HEK293 (cell line): Measurements from ENCODE around the gene IFNL2.

Experiments
- HOXA7 ChIP-seq: sonication (generic); formaldehyde crosslinking; IDR thresholded peaks from 2 replicates; pipeline ENCODE4 v1.8.1; 2022; ENCODE audit warnings: missing genetic modification reagents, borderline replicate concordance
- KLF16 ChIP-seq: fragments of 450-650 bp; formaldehyde crosslinking; IDR thresholded peaks from 2 replicates; pipeline ENCODE4 v1.5.1; 2017; ENCODE audit warnings: missing biosample characterization, missing genetic modification characterization
- MYNN ChIP-seq: fragments of 450-650 bp; formaldehyde crosslinking; IDR thresholded peaks from 2 replicates; pipeline ENCODE4 v1.5.1; 2016; ENCODE audit warnings: missing biosample characterization, missing genetic modification characterization, borderline replicate concordance
- MZF1 ChIP-seq: fragments of 450-650 bp; formaldehyde crosslinking; IDR thresholded peaks from 2 replicates; pipeline ENCODE4 v1.5.1; 2017; ENCODE audit warnings: missing biosample characterization, missing genetic modification characterization, borderline replicate concordance
- REPIN1 ChIP-seq: fragments of 450-650 bp; formaldehyde crosslinking; IDR thresholded peaks from 2 replicates; pipeline ENCODE4 v1.5.1; 2017; ENCODE audit warnings: missing biosample characterization, missing genetic modification characterization, low read depth
- YY2 ChIP-seq: fragments of 450-650 bp; formaldehyde crosslinking; IDR thresholded peaks from 2 replicates; pipeline ENCODE4 v1.5.1; 2016; ENCODE audit warnings: missing biosample characterization, missing genetic modification characterization
- ZBTB11 ChIP-seq: fragments of 450-650 bp; formaldehyde crosslinking; conservative IDR thresholded peaks from 2 replicates; pipeline ENCODE4 v1.5.1; 2016; ENCODE audit warnings: low read depth, missing biosample characterization, missing genetic modification characterization
- ZBTB20 ChIP-seq: fragments of 450-650 bp; formaldehyde crosslinking; IDR thresholded peaks from 2 replicates; pipeline ENCODE4 v1.5.1; 2016; ENCODE audit warnings: missing biosample characterization, missing genetic modification characterization
- ZBTB44 ChIP-seq: fragments of 450-650 bp; IDR thresholded peaks from 2 replicates; pipeline ENCODE4 v1.5.1; 2018; ENCODE audit warnings: missing biosample characterization, mild to moderate bottlenecking, missing genetic modification characterization
- ZBTB49 ChIP-seq: fragments of 450-650 bp; formaldehyde crosslinking; IDR thresholded peaks from 2 replicates; pipeline ENCODE4 v1.5.1; 2016; ENCODE audit warnings: missing biosample characterization, missing genetic modification characterization, low read depth
- ZFP3 ChIP-seq: fragments of 450-650 bp; formaldehyde crosslinking; IDR thresholded peaks from 2 replicates; pipeline ENCODE4 v1.5.1; 2016; ENCODE audit warnings: low read depth, missing biosample characterization, missing genetic modification characterization
- ZFP41 ChIP-seq: fragments of 450-650 bp; formaldehyde crosslinking; IDR thresholded peaks from 2 replicates; pipeline ENCODE4 v1.5.1; 2016; ENCODE audit warnings: missing biosample characterization, missing genetic modification characterization, borderline replicate concordance
- ZNF157 ChIP-seq: fragments of 450-650 bp; formaldehyde crosslinking; IDR thresholded peaks from 2 replicates; pipeline ENCODE4 v1.5.1; 2016; ENCODE audit warnings: missing biosample characterization, missing genetic modification characterization
- ZNF169 ChIP-seq: fragments of 450-650 bp; formaldehyde crosslinking; IDR thresholded peaks from 2 replicates; pipeline ENCODE4 v1.5.1; 2016; ENCODE audit warnings: missing biosample characterization, missing genetic modification characterization
- ZNF354C ChIP-seq: fragments of 450-650 bp; formaldehyde crosslinking; IDR thresholded peaks from 2 replicates; pipeline ENCODE4 v1.5.1; 2016; ENCODE audit warnings: missing biosample characterization, missing genetic modification characterization, low read depth, borderline replicate concordance
- ZNF394 ChIP-seq: fragments of 450-650 bp; formaldehyde crosslinking; IDR thresholded peaks from 2 replicates; pipeline ENCODE4 v1.5.1; 2016; ENCODE audit warnings: missing biosample characterization, missing genetic modification characterization, mild to moderate bottlenecking, moderate library complexity, borderline replicate concordance
- ZNF404 ChIP-seq: fragments of 450-650 bp; formaldehyde crosslinking; IDR thresholded peaks from 2 replicates; pipeline ENCODE4 v1.5.1; 2017; ENCODE audit warnings: missing biosample characterization, missing genetic modification characterization
- ZNF423 ChIP-seq: fragments of 450-650 bp; formaldehyde crosslinking; IDR thresholded peaks from 2 replicates; pipeline ENCODE4 v1.5.1; 2016; ENCODE audit warnings: missing biosample characterization, missing genetic modification characterization
- ZNF518A ChIP-seq: fragments of 450-650 bp; formaldehyde crosslinking; conservative IDR thresholded peaks from 2 replicates; pipeline ENCODE4 v1.5.1; 2016; ENCODE audit warnings: low read depth, missing biosample characterization, missing genetic modification characterization
- ZNF548 ChIP-seq: fragments of 450-650 bp; formaldehyde crosslinking; IDR thresholded peaks from 2 replicates; pipeline ENCODE4 v1.5.1; 2016; ENCODE audit warnings: missing biosample characterization, missing genetic modification characterization
- ZNF555 ChIP-seq: fragments of 450-650 bp; formaldehyde crosslinking; conservative IDR thresholded peaks from 2 replicates; pipeline ENCODE4 v1.5.1; 2017; ENCODE audit warnings: missing biosample characterization, mild to moderate bottlenecking, missing genetic modification characterization, inconsistent platforms
- ZNF558 ChIP-seq: fragments of 450-650 bp; formaldehyde crosslinking; IDR thresholded peaks from 2 replicates; pipeline ENCODE4 v1.5.1; 2016; ENCODE audit warnings: missing biosample characterization, missing genetic modification characterization
- ZNF623 ChIP-seq: fragments of 450-650 bp; formaldehyde crosslinking; IDR thresholded peaks from 2 replicates; pipeline ENCODE4 v1.5.1; 2016; ENCODE audit warnings: missing biosample characterization, missing genetic modification characterization
- ZNF658 ChIP-seq: fragments of 450-650 bp; formaldehyde crosslinking; IDR thresholded peaks from 2 replicates; pipeline ENCODE4; 2016; ENCODE audit warnings: missing biosample characterization, missing genetic modification characterization
- ZNF843 ChIP-seq: fragments of 450-650 bp; formaldehyde crosslinking; IDR thresholded peaks from 2 replicates; pipeline ENCODE4 v1.5.1; 2016; ENCODE audit warnings: missing biosample characterization, missing genetic modification characterization
- ZXDB ChIP-seq: fragments of 450-650 bp; formaldehyde crosslinking; IDR thresholded peaks from 2 replicates; pipeline ENCODE4 v1.5.1; 2016; ENCODE audit warnings: missing biosample characterization, missing genetic modification characterization

Gene IFNL2

GRCh38 chr19:39308531-39309304 lies 40.5 kb downstream of the IFNL2 start (continued):
- TF ChIP-seq MZF1 (tag by site-specific recombination) = no peak
- TF ChIP-seq ZNF555 = no peak
- no peak for TF ChIP-seq KLF16 (tag by site-specific recombination)
- TF ChIP-seq ZNF354C = no peak
- no peak for TF ChIP-seq ZBTB44
- TF ChIP-seq ZFP3 (tag by site-specific recombination) = no peak
- no peak for TF ChIP-seq ZNF843 (tag by site-specific recombination)
- no peak for TF ChIP-seq ZNF157 (tag by site-specific recombination)
- TF ChIP-seq ZNF423 (tag by site-specific recombination) = 0 out of 2 replicates have a peak, but pooled peaks have one; percentile 31
- no peak for TF ChIP-seq ZNF404 (tag by site-specific recombination)
- TF ChIP-seq ZBTB49 (tag by site-specific recombination) = no peak
- TF ChIP-seq ZNF558 (tag by site-specific recombination) = no peak
- no peak for TF ChIP-seq ZNF658
- TF ChIP-seq ZFP41 = no peak
- TF ChIP-seq ZNF548 (tag by site-specific recombination) = no peak
- TF ChIP-seq ZXDB (tag by site-specific recombination) = no peak
- peak; percentile 84 for TF ChIP-seq ZBTB20 (tag by site-specific recombination)
- no peak for TF ChIP-seq ZNF623 (tag by site-specific recombination)
- no peak for TF ChIP-seq ZNF518A
- TF ChIP-seq HOXA7 = no peak
- no peak for TF ChIP-seq MYNN (tag by site-specific recombination)
- TF ChIP-seq ZNF169 = no peak
- no peak for TF ChIP-seq REPIN1 (tag by site-specific recombination)
- TF ChIP-seq ZBTB11 = no peak
- TF ChIP-seq ZNF394 (tag by site-specific recombination) = no peak
- no peak for TF ChIP-seq YY2 (tag by site-specific recombination)
